ENCODE results near the gene TADA2A. TPM values are rescaled to one million over a fixed set of nuclear protein-coding genes. Genes with fewer than 3 reads are reported as not detected.

The TADA2A gene
- total RNA-seq, 1 experiment from 2014 or later: 24.6 TPM

GRCh38 chr17:37432671-37433070 is 26.0 kb downstream of the TADA2A start:
- no peaks in the 10 kb centered on the region for H3K4me1 ChIP-seq (ENCODE audit: control insufficient read depth in 1 of 2, insufficient read depth in 2 of 2, low read length in 2 of 2)
- peaks cover 4 to 13% of the 10 kb centered on the region in 2 experiments; a peak in 3 of 4 replicates for H3K36me3 ChIP-seq (ENCODE audit: control insufficient read depth in 1 of 2, insufficient read depth in 2 of 2, low read length in 2 of 2)
- TF ChIP-seq YY1 (IDR thresholded peaks at IDR 0.05; ENCODE audit: extremely low read depth, insufficient replicate concordance, low read depth, low read length) (no peak), JUND (IDR thresholded peaks at IDR 0.05) (no peak), SRF (IDR thresholded peaks at IDR 0.05; ENCODE audit: low read depth) (no peak), EZH2 (IDR thresholded peaks at IDR 0.05) (no peak), ZFX (IDR thresholded peaks at IDR 0.05) (no peak), SP1 (IDR thresholded peaks at IDR 0.05; ENCODE audit: low read depth) (no peak), POLR2AphosphoS5 (IDR thresholded peaks at IDR 0.05; ENCODE audit: low read depth, low read length) (no peak), ZNF274 (IDR thresholded peaks at IDR 0.05; ENCODE audit: low read depth, low read length) (no peak), ZBTB33 (IDR thresholded peaks at IDR 0.05; ENCODE audit: extremely low read depth, insufficient replicate concordance, low read length) (no peak), EGR1 (IDR thresholded peaks at IDR 0.05; ENCODE audit: low read depth) (no peak), TCF7L2 (IDR thresholded peaks at IDR 0.05; ENCODE audit: borderline replicate concordance, extremely low read depth, insufficient read depth, insufficient read length) (no peak), POLR2A (IDR thresholded peaks at IDR 0.05; ENCODE audit: borderline replicate concordance, extremely low read depth, insufficient read depth, insufficient read length) (no peak), CEBPB (IDR thresholded peaks at IDR 0.05; ENCODE audit: low read depth) (no peak), ELF1 (IDR thresholded peaks at IDR 0.05; ENCODE audit: borderline replicate concordance, low read depth) (no peak), SIN3A (IDR thresholded peaks at IDR 0.05; ENCODE audit: low read depth) (no peak), EZH2phosphoT487 (IDR thresholded peaks at IDR 0.05; ENCODE audit: borderline replicate concordance) (no peak), FOSL1 (IDR thresholded peaks at IDR 0.05; ENCODE audit: low read depth) (no peak)
- TF ChIP-seq, protein P1, sequence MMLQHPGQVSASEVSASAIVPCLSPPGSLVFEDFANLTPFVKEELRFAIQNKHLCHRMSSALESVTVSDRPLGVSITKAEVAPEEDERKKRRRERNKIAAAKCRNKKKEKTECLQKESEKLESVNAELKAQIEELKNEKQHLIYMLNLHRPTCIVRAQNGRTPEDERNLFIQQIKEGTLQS (IDR thresholded peaks at IDR 0.05): no peak
- DNase-seq (ENCODE audit: low read depth, low spot score) (no peak), ATAC-seq (no peak)
- no peak overlapping the region for H3K4me3 ChIP-seq (replicated peaks in 1 of 2; ENCODE audit: low read depth in 1 of 2, low read length in 2 of 2)
- H3K9me3 ChIP-seq (ENCODE audit: control insufficient read depth in 1 of 2, insufficient read depth in 1 of 2, low read depth in 1 of 2, low read length in 2 of 2): no peaks in the 10 kb centered on the region
- POLR2A ChIA-PET: no interaction called here
- H2AFZ ChIP-seq (ENCODE audit: low read depth, low read length, poor library complexity, severe bottlenecking): no peak overlapping the region
- no peaks in the 10 kb centered on the region for H3K9me2 ChIP-seq (ENCODE audit: insufficient read depth)
- H3K79me2 ChIP-seq (ENCODE audit: insufficient read depth, low read length): peaks cover 23% of the 10 kb centered on the region
- H3K27ac ChIP-seq (ENCODE audit: low read depth, low read length): no peak overlapping the region
- RAD21 ChIA-PET (ENCODE audit: low non-redundant PET in 1 of 2, low total read pairs in 2 of 2, uncharacterized antibody in 2 of 2, unreplicated experiment in 2 of 2): no interaction called here
- CTCF ChIA-PET: no interaction called here
- H3K9ac ChIP-seq (ENCODE audit: low read length): no peak overlapping the region
- H4K20me1 ChIP-seq (ENCODE audit: insufficient read depth): no peaks in the 10 kb centered on the region
- intact Hi-C loops (cut with micrococcal nuclease): no loop called here
- H3K27me3 ChIP-seq (ENCODE audit: insufficient read depth, low read length): no peaks in the 10 kb centered on the region
- no TSS peak for BruUV-seq (replicated peaks)
- no peak overlapping the region for H3K4me2 ChIP-seq (ENCODE audit: low read length)
